Measurements from ENCODE around the gene KCNA3.

GRCh38 chr1:110675060-110675791 is 486 bp upstream of the KCNA3 start:
- no peak for TF ChIP-seq CTCF (IDR thresholded peaks at IDR 0.05)
- no peak for TF ChIP-seq POLR2A (IDR thresholded peaks at IDR 0.05)
